Lower leg skin (tissue), 4 donors: ENCODE results near the gene B4GALT3. TPM values are rescaled to one million over a fixed set of nuclear protein-coding genes. Genes with fewer than 3 reads are reported as not detected.

Source experiments
- DNase-seq, 2 donors: peaks; one replicate each; pipeline ENCODE4 v3.0.0-alpha.2; 2019; ENCODE audit warnings: low spot score in 2 of 2
- H3K4me3 ChIP-seq: fragments of 200-600 bp; sonication (generic); 2 replicates; pipeline ENCODE4 v1.5.1; 2017; ENCODE audit warnings: mild to moderate bottlenecking, low read depth; ENCODE audit not compliant: poor library complexity, severe bottlenecking
- CTCF ChIP-seq, 3 donors: fragments of 450-650 bp; IDR thresholded peaks; one replicate each; pipeline ENCODE4 v1.5.1; 2016; ENCODE audit warnings: antibody characterized with exemption in 3 of 3, mild to moderate bottlenecking in 3 of 3, moderate library complexity in 2 of 3
- POLR2A ChIP-seq, 2 donors: fragments of 450-650 bp; IDR thresholded peaks; one replicate each; pipeline ENCODE4 v1.6.1; 2016 to 2017; ENCODE audit warnings: antibody characterized with exemption in 2 of 2, mild to moderate bottlenecking in 1 of 2, moderate library complexity in 1 of 2
- WGBS, 2 donors: methylation state at CpG; one replicate each; pipeline ENCODE4 v1.1.5; 2018; 5-methylcytosine and 5-hydroxymethylcytosine counted together
- intact Hi-C: fragments of 100-400 bp; cut with DNase I; formaldehyde crosslinking; loops from one replicate; pipeline ENCODE4 v1.15.0; 2023; ENCODE audit warnings: low total_unique reads
- total RNA-seq, 4 donors: library from RNA; depleted of rRNA; stranded (reverse); fragments of >200 nt; gene quantifications; one replicate each; pipeline ENCODE4 v1.1.0, GENCODE V29; 2016

B4GALT3 gene
- total RNA-seq, 4 donors from 2014 or later: 40.9 to 49.9 (median 44.0) TPM

- intact Hi-C loops: loop anchor here (10.0 kb wide), 1 partner anchor 161 kb away; no protein-coding TSS in a partner anchor
- TF ChIP-seq CTCF (IDR thresholded peaks at IDR 0.05): no peak
- H3K4me3 ChIP-seq: no peak overlapping the region
- no peak for DNase-seq
- WGBS, 2 donors: 90 to 94% methylated on average over 7 of the region's 7 CpGs
Measured at GRCh38 chr1:161223805-161224694, 46.7 kb upstream of the B4GALT3 start.

DNA sequence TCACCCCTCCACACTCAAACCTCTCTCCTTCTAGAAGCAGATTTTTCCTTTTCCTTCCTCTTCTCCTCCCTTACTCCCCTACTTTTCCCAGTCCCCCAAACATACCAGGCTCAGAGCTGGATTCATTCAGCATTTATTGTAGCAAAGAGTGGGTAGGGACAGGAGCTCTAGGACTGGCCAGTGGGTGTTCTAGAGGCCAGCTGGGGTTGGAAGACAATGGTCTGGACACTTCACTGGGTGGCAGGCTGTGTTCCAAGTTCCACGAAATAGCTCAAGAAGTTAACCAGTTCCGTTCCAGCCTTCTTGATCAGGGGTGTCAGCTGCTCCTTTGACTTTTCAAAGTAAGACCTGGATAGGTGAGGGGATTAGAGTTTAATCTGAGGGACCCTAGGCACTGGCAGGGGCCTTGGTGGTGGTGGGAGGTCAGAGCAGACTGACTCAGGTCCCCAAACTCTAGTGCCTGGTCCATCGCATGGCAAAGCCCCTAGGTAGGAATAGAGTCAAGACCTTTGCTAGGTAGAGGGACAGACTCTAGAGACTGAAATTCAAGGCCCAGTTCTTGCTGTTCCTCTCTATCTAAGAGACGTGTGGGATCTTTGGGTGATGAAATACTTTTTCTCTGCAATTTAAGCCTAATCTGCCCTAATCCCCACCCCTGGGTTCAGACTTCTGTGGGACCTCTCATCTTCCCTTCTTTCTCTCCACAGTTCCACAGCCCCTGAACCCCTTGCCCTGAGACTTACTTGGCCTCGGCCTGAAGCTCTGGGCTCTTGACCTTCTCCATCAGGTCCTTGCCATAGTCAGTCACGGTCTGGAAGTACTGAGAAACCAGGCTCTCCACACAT lies 45.1 kb upstream of the B4GALT3 start:
- DNase-seq: no peak
- no peak for TF ChIP-seq CTCF (IDR thresholded peaks at IDR 0.05)
- no peak for TF ChIP-seq POLR2A (IDR thresholded peaks at IDR 0.05)
- intact Hi-C loops: loop anchor here (10.0 kb wide), 1 partner anchor 162 kb away; no protein-coding TSS in a partner anchor
- WGBS, 2 donors: 80 to 89% methylated on average over 6 of the region's 6 CpGs
- no peak overlapping the region for H3K4me3 ChIP-seq

DNA sequence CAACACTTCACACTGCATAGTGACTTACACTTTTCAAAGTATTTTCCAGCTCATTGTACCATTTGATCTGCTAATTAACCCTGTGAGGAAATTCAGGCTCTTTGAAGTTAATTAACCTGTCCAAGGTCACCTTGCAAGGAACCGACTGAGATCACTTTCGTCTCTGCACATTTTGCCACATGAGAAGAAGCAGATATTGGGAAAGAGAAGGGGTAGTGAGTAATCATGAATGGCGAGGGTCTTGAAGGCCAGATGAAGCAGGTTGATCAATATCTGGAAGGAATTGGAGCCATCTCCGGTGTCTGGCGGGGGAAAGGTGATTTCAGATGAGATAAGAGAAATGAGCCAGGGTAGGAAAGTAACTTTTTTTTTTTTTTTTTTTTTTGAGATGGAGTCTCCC lies 42.7 kb upstream of the B4GALT3 start:
- DNase-seq: no peak
- WGBS, 2 donors: 82 to 89% methylated on average over 5 of the region's 5 CpGs
- intact Hi-C loops: loop anchor here (10.0 kb wide), 1 partner anchor 165 kb away; no protein-coding TSS in a partner anchor
- no peak overlapping the region for H3K4me3 ChIP-seq
- TF ChIP-seq POLR2A (IDR thresholded peaks at IDR 0.05) (no peak), CTCF (IDR thresholded peaks at IDR 0.05) (no peak)

GRCh38 chr1:161219078-161219892 lies 42.0 kb upstream of the B4GALT3 start:
- no peak for DNase-seq
- no peak overlapping the region for H3K4me3 ChIP-seq
- 81 to 84% methylated on average over 5 of the region's 5 CpGs for WGBS, 2 donors
- intact Hi-C loops: no loop called here
- TF ChIP-seq POLR2A (IDR thresholded peaks at IDR 0.05) (no peak), CTCF (IDR thresholded peaks at IDR 0.05) (no peak)

DNA sequence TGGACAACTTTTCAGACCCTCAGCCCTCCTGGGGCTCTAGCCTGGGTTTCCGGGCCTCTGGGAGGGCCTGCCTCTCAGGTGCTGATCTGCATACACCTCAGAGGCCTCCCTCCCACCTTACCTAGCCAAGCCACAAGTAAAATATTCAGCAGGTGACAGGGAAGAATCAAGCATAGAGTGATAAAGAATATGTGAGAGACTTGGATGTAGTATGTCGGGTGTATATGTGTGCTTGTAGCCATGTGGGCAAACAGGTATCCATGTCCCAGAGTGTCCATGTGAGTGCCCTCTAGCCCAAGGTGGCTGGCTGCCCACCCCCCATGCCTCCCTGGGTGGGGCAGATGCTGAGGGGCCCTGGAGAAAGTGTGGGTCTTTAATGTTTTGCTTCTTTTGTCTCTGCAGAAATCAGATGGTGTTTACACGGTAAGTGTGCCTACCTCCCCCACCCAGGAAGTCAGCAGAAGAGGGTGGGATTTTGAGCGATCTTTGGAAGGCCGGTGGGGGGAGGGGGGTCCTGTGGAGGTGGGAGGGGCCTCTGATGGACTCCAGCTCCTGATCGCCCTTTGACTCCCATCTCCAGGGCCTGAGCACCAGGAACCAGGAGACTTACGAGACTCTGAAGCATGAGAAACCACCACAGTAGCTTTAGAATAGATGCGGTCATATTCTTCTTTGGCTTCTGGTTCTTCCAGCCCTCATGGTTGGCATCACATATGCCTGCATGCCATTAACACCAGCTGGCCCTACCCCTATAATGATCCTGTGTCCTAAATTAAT lies 41.2 kb upstream of the B4GALT3 start:
- WGBS, 2 donors: 65 to 76% methylated on average over 8 of the region's 8 CpGs
- intact Hi-C loops: no loop called here
- no peak for DNase-seq
- TF ChIP-seq CTCF (IDR thresholded peaks at IDR 0.05) (no peak), POLR2A (IDR thresholded peaks at IDR 0.05) (no peak)
- H3K4me3 ChIP-seq: no peak overlapping the region
